ENCODE measurements around the gene HES5.

DNA sequence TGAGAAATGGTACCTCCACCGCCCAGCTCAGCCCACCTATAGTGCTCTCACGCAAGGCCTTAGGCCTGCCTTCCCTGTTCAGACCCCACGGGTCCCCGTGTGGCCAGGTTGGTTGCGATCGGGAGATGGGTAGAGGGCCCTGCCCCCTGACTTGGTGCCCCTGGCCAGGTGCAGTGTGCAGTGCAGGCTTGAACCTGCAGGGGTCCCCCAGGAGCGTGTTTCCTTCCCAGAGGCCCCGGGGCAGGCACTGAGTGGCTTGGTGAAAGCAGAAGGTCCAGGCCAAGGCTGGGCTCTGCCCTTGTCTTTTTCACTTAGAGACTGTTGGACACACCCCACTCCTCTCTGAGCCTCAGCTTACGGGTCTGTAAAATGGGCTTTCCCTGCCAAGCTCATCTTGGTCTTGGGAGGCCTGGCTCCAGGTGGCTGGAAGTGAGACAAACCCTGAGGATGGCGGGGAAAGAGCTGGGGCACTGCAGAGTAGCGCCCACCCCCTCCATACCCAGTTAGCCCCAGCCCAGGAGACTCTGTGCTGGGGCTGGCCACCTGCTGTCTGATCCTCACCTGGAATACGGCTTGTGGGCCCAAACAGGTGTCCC, 9.3 kb upstream of the HES5 start:
- TF ChIP-seq, protein P1, sequence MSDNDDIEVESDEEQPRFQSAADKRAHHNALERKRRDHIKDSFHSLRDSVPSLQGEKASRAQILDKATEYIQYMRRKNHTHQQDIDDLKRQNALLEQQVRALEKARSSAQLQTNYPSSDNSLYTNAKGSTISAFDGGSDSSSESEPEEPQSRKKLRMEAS (IDR thresholded peaks at IDR 0.05), result no peak
- TF ChIP-seq, protein P2, sequence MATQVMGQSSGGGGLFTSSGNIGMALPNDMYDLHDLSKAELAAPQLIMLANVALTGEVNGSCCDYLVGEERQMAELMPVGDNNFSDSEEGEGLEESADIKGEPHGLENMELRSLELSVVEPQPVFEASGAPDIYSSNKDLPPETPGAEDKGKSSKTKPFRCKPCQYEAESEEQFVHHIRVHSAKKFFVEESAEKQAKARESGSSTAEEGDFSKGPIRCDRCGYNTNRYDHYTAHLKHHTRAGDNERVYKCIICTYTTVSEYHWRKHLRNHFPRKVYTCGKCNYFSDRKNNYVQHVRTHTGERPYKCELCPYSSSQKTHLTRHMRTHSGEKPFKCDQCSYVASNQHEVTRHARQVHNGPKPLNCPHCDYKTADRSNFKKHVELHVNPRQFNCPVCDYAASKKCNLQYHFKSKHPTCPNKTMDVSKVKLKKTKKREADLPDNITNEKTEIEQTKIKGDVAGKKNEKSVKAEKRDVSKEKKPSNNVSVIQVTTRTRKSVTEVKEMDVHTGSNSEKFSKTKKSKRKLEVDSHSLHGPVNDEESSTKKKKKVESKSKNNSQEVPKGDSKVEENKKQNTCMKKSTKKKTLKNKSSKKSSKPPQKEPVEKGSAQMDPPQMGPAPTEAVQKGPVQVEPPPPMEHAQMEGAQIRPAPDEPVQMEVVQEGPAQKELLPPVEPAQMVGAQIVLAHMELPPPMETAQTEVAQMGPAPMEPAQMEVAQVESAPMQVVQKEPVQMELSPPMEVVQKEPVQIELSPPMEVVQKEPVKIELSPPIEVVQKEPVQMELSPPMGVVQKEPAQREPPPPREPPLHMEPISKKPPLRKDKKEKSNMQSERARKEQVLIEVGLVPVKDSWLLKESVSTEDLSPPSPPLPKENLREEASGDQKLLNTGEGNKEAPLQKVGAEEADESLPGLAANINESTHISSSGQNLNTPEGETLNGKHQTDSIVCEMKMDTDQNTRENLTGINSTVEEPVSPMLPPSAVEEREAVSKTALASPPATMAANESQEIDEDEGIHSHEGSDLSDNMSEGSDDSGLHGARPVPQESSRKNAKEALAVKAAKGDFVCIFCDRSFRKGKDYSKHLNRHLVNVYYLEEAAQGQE (IDR thresholded peaks at IDR 0.05; ENCODE audit: low read depth), result no peak
- TF ChIP-seq ZBTB7A (IDR thresholded peaks at IDR 0.05; ENCODE audit: low read depth) (no peak), TAF1 (IDR thresholded peaks at IDR 0.05; ENCODE audit: low read depth) (no peak), FOXM1 (IDR thresholded peaks at IDR 0.05; ENCODE audit: borderline replicate concordance, low read depth) (no peak), CEBPB (IDR thresholded peaks at IDR 0.05) (no peak), TEAD4 (IDR thresholded peaks at IDR 0.05) (no peak), YY1 (IDR thresholded peaks at IDR 0.05; ENCODE audit: low read depth) (no peak), CREB1 (IDR thresholded peaks at IDR 0.05; ENCODE audit: low read depth) (no peak), EP300 (IDR thresholded peaks at IDR 0.05; ENCODE audit: borderline replicate concordance) (no peak), RAD21 (IDR thresholded peaks at IDR 0.05; ENCODE audit: low read depth) (peak; percentile 13; the same call in 1 of the 2 replicates), EGR1 (IDR thresholded peaks at IDR 0.05) (no peak)
